GM21390 (cell line): ENCODE measurements around the gene OR1M1.
"Not testable (repeated sequence)": the region's sequence is repeated elsewhere in the genome, so short reads cannot be mapped to it uniquely, and the experiment has no call there.

Experiments used
- ATAC-seq: cut with Tn5 transposase; IDR thresholded peaks from one replicate; pipeline ENCODE4 v1.9.1; 2021; ENCODE audit not compliant: unreplicated experiment

Gene OR1M1, protein sequence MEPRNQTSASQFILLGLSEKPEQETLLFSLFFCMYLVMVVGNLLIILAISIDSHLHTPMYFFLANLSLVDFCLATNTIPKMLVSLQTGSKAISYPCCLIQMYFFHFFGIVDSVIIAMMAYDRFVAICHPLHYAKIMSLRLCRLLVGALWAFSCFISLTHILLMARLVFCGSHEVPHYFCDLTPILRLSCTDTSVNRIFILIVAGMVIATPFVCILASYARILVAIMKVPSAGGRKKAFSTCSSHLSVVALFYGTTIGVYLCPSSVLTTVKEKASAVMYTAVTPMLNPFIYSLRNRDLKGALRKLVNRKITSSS

DNA sequence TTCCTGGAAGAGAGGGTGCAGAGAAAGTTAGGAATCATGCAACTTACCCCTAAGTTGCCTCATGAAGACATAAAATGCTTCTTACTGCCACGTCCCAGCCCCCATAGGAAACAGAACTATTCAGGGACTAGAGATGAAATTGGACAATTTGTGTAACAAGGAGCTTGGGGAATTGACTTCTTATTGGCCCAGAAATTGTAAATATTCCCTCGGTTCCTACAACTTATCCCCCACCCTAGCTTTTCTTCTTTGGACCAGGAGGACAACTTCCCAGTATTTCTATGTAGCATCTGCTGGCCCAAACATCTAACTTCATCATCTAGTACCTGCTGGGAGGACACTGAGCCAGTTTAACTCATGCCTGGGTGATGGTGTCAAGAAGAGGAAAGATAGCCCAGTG, at the start of gene OR1M1:
Gene OR1M1 (plus strand): TSS at position 301 of the 400 bp plus-strand sequence. CDS start 6,184 bp downstream, outside the sequence.
- no peak for ATAC-seq

DNA sequence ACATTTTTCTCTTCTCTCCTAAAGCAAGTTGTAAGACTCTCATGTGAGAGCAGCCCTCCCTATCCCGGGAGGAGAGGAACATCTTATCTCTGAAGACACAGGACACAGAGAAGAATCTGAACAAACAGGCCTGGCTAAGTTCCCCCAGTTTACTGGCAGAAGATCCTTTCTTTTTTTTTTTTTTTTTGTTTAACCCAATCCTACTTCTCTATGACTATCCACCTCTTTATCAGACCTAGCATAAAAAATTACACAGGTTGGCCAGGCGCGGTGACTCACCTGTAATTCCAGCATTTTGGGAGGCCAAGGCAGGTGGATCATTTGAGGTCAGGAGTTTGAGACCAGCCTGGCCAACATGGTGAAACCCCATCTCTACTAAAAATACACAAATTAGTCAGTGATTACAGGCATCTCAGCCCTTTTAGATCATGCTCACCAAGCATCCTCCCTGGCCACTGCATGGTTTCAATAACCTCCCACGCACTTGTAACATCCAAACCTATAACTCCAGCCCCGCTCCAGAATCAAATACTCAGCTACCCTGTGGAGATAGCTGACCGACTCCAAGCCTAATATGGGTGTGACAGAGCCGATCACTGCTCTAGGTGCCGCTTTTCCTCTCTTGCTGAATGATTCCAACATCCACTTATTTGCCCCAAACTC, 49.3 kb upstream of the OR1M1 start:
- no peak for ATAC-seq

DNA sequence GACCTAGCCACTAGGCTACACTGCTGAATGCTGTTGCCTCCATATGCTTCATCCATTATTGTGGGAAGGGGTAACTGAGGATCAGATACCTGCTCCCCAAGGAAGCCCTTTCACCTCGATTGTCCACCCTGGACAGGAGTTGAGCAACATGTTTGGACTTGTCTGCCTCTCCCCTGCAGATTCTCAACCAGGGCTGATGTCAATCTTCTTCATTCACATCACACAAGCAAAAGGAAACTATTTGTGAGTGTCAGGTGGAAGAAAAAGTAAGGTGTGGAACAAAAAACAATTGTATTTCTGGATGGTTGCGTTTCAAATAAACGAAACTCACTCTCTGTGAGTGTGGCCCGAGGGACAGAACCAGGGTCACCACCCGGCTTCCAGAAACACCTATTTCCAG, 47.1 kb upstream of the OR1M1 start:
- ATAC-seq: no peak

DNA sequence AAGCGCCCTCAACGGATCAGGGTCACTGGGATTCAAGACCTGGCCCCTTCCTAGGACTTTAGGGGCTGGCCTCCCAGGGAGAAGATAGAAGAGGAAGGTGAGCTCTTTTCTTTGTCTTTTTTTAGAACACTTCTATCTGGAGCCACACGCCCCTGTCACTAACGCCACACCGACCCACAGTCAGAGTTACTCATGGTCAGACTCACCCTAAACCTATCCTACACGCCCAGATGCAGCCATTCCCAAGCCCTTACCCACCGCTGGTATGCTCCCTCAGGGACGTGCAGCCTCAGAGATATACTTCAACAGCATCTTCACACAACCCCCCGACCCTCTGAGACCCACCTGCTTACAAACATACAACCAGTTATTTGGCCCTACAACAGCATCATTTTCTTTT, 46.7 kb upstream of the OR1M1 start:
- ATAC-seq: no peak

DNA sequence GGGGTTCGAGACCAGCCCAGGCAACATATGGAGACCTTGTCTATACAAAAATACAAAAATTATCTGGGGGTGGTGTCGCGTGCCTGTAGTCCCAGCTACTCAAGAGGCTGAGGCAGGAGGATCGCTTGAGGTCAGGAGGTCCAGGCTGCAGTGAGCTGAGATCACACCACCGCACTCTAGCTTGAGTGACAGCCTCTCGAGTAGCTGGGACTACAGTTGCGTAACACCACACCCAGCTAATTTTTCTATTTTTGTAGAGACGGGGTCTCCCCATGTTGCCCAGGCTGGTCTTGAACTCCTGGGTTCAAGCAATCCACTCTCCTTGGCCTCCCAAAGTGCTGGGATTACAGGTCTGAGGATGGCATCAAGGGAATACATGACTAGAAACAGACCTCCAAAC, 45.8 kb upstream of the OR1M1 start:
- ATAC-seq: no peak

DNA sequence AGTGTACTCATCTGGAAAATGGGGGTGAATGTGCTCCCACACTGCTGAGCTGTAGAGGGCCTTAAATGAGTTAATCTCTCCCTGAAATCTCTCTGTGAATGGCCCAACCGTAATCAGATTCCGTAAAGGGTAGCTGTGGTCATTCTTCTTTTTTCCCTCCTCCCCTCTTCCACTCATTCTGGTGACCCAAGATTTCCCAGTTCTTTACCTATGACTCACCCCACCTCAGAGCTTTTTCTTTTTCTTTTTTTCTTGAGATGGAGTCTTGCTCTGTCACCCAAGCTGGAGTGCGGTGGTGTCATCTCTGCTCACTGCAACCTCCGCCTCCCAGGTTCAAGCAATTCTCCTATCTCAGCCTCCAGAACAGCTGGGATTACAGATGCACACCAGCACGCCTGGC, 43.3 kb upstream of the OR1M1 start:
- ATAC-seq: no peak

DNA sequence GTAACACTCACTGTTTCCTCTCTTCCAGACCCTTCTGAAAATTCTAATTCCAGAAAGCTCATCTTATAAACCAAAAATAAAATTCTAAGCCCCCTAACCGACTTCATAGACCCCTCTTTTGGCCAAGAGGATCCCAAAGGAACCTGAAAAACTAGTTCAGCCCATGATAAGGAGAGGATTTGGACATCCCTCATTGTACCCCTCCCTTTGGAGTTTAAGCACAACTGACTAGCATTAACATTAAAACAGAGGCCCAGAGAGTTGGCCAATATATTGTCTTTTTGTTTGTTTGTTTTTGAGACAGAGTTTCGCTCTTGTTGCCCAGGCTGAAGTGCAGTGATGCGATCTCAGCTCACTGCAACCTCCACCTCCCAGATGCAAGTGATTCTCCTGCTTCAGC, 42.4 kb upstream of the OR1M1 start:
- no peak for ATAC-seq

DNA sequence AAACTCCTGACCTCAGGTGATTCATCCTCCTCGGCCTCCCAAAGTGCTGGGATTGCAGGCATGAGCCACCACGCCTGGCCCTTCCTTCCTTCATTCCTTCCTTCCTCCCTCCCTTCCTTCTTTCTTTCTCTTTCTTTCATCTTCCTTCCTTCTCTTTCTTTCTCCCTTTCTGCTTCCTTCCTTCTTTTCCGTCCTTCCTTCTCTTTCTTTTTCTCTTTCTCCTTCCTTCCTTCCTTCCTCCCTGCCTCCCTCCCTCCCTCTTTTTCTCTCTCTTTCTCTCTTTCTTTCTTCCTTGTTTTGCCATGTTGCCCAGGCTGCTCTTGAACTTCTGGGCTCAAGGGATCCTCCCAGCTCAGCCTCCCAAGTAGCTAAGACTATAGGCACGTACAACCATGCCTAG, 40.2 kb upstream of the OR1M1 start:
- no peak for ATAC-seq

DNA sequence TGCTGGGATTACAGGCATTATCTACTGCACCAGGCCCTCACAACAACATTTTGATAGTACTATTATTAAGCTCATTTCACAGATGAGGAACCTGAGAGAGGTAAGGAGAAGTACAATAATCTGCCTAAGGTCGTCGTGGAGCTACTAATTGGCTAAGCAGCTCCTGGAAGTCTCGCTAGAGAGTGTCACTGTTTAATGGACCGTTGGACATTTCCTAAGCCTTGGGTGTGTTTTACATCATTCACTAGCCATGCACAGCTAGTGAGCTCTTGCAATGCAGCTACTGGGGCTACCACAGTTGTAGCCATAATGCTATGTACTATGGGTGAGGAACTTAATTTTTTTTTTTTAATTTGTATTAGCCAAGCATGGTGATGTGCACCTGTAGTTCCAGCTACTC, 34.0 kb upstream of the OR1M1 start:
- no peak for ATAC-seq

DNA sequence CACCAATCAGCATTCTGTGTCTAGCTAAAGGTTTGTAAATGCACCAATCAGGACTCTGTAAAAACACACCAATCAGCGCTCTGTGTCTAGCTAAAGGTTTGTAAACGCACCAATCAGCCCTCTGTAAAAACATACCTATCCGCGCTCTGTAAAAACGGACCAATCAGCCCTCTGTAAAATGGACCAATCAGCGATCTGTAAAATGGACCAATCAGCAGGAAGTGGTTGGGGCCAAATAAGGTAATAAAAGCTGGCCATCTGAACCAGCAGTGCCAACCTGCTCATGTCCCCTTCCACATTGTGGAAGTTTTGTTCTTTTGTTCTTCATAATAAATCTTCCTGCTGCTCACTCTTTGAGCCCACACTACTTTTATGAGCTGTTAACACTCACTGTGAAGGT, 33.2 kb upstream of the OR1M1 start:
- ATAC-seq: not testable (repeated sequence)

DNA sequence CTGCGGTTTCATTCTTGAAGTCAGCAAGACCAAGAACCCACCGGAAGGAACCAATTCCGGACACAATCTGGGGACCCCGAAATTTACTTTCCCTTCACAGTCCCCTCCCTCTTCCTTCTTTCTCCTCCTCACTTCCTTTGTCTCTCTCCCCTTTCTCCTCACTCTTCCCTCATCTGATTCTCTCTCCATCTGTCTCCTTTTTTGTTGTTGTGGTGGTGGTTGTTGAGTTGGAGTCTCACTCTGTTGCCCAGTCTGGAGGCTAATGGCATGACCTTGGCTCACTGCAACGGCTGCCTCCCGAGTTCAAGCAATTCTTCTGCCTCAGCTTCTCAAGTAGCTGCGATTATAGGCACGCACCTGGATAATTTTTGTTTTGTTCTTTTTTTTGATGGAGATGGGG, 32.7 kb upstream of the OR1M1 start:
- no peak for ATAC-seq

DNA sequence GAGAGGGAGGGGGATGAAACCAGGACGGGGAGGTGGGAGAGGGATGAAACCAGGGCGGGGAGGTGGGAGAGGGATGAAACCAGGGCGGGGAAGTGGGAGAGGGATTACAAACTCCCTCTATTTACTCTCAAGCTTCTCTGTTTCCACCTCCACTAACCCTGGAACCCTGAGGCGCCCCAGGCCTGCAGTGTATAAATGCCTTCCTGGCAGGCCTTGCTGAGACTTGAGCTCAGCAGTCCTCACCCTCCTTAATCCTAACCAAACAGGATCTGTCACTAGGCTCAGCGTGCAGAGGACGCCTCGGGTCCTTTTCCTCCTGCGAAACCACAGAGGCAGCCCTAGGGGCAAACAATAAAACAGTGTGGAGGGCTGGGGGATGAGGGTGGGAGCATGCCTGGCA, 32.1 kb upstream of the OR1M1 start:
- ATAC-seq: no peak

DNA sequence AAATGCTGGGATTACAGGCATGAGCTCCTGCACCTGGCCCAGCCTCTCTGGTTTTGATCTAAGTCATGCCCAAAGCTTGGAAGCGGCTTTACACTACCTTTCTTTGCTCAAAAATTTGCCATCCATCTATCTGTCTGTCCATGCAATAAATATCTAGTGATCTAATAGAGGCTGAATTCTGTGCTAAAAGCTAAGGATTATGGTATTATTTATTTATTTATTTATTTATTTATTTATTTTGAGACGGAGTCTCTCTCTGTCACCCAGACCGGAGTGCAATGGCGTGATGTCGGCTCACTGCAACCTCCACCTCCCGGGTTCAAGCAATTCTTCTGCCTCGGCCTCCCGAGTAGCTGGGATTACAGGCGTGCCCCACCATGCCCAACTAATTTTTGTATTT, 30.7 kb upstream of the OR1M1 start:
- ATAC-seq: not testable (repeated sequence)

DNA sequence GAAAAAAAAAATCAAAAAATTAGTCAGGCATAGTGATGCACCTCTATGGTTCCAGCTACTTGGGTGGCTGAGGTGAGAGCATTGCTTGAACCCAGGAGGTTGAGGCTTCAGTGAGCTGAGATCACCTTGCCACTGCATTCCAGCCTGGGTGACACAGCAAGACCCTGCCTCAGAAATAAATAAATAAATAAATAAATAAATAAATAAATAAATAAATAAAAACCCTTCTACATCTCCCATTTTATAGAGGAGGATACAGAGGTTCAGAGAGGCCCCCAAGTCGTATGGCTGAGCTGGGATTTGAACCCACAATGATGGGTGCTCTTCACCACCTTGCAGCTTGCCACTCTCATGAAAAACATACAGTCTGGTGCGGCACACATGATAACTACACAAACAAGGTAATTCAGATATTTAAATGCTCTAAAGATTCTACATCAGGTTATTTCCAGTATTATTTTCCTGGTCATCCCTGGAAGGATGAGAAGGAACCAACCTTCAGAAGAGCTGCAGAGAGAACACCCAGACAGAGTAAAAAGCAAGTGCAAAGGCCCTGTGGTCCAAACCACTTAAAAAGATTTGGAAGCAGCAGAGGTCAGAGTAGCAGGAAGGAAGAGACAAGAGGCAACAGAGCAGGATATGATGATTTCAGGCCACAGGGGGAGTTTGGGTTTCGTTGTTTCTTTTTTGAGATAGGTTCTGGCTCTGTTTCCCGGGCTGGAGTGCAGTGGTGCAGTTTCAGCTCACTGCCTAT, 29.2 kb upstream of the OR1M1 start:
- ATAC-seq: no peak

DNA sequence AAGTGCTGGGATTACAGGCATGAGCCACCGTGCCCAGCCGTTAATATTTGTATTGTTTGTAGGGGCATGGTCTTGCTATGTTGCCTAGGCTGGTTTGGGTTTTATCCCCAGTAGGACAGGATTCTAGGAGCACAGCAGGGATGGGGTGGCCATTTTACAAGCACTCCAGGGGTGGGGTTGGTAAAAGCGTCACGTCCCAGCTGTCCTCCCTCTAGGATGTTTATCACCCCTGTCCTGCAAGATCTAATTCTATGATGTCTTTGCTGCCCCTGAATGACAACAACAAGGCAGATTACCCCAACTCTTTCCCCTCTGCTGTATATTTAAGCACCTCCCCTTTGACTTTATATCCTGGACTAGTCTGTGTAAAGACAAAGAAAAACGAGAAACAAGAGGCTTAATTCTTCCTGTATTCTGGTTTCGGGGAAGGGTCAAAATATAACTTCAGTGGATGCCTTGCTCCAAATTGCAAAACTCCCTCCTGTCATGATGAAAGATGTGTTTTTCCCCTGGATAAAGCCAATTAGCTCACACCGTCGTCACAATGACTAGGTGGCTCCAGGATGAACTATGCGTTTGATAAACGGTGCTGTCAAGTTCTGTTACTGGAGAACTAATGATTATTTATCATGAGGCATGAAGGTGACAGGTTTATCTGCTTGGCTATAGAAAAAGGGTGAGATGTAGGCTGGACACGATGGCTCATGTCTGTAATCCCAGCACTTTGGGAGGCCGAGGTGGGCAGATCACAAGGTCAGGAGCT, 27.8 kb upstream of the OR1M1 start:
- no peak for ATAC-seq

DNA sequence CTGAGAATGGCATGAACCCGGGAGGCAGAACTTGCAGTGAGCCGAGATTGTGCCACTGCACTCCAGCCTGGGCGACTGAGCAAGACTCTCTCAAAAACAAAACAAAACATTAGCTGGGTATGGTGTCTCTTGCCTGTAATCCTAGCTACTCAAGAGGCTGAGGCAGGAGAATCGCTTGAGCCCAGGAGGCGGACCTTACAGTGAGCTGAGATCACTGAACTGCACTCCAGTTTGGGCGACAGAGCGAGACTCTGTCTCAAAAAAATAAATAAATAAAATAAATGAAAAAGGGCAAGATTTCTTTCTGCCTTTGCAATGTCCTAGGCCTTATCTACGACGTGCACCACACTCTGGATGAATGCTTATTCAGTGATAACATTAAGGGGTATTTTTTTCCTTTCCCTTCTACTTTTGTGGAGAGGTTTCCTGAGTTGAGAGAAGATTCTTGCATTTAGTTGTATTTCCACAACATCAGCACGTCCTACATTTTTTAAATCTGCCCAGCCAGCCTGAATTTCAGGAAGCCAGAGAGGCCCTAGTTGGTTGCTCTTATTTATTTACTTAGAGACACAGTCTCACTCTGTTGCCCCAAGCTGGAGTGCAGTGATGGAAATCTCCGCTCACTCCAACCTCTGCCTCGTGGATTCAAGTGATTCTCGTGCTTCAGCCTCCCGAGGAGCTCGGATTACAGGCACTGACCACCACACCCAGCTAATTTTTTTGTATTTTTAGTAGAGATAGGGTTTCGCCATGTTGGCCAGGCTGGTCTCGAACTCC, 26.1 kb upstream of the OR1M1 start:
- ATAC-seq: no peak

DNA sequence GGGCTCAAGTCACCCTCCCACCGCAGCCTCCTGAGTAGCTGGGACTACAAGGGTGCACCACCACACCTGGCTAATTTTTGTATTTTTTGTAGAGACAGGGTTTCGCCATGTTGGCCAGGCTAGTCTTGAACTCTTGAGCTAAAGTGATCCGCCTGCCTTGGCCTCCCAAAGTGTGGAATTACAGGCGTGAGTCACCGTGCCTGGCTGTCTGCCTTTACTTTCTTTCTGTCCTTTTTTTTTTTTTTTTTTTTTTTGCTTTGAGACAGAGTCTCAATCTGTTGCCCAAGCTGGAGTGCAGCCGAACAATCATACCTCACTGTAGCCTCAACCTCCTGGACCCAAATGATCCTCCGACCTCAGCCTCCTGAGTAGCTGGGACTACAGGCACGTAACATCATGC, 25.0 kb upstream of the OR1M1 start:
- ATAC-seq: no peak

DNA sequence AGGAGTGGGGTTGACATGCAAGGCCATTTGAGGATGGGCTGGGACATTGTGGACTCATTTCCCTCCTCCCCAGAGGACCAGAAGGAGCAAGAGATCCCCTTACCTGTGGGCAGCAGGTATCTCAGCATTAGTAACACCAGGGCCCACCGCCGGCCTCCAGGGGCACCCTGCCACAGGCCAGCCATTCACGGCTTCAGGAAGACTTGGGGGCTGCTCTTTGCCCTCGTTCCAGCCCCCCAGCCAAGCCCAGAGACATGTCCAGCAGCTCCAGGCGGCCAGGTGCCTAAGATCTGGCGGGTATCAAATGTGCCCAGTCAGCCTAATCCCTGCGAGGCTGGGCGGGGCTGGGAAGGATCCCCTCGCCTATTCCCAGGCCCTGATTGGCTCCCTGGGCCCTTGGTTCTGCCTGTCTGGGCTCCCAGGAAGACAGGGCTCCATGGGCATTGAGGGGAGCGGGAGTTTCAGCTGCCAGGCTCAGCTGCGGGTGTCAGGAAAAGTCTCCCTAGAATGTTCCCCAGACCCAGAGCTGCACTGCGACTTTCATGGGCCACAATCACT, 21.3 kb upstream of the OR1M1 start:
- ATAC-seq: no peak

DNA sequence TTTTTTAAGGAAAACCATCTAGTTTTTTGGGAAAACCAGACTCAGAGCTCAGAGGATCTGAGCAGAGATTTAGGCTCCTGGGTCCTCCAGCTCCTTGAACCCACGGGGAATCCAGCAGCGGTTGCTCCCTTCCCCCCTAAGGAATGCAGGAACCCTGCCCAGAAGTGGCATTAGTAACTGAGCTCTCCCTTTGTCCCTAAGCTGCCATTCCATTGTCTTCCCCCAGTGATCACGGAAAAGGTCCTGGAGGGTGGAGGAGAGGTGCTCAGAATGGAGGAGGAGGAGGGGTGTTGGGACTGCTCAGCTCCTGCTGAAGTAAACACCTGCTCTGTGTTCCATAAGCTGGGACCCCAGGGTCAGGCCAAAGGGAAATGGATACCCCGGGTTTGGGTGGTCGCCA, 16.8 kb upstream of the OR1M1 start:
- ATAC-seq: no peak

DNA sequence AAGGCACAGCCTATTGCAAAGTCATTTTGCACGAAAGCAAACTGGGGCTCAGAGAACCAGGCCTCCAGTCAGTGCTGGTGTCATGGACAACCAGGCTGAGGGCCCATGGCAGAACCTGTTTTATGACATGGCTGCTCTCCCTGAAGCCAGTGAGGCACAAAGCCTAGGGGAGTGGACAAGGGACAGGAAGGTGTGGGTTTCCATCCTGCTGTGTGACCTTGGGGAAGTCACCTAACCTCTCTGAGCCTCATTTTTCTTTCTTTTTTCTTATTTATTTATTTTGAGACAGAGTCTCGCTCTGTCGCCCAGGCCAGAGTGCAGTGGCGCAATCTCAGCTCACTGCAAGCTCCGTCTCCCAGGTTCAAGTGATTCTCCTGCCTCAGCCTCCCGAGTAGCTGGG, 15.1 kb upstream of the OR1M1 start:
- not testable (repeated sequence) for ATAC-seq
